Hepatocyte (in vitro differentiated cells): ENCODE results near the gene TJP2.

Experiments used
- EZH2 ChIP-seq: fragments of 200-600 bp; sonication (generic); IDR thresholded peaks from 2 replicates; pipeline ENCODE4 v1.6.1; 2016; ENCODE audit warnings: antibody characterized with exemption, mild to moderate bottlenecking, borderline replicate concordance
- EZH2phosphoT487 ChIP-seq: fragments of 200-600 bp; sonication (generic); IDR thresholded peaks from one replicate; pipeline ENCODE4 v1.6.1; 2018; ENCODE audit warnings: antibody characterized with exemption, mild to moderate bottlenecking, low read depth, moderate library complexity; ENCODE audit not compliant: unreplicated experiment, severe bottlenecking
- TF ChIP-seq, protein P1 (sequence below): fragments of 200-600 bp; sonication (generic); IDR thresholded peaks from 2 replicates; pipeline ENCODE4 v1.5.1; 2016; ENCODE audit warnings: antibody characterized with exemption, mild to moderate bottlenecking; ENCODE audit not compliant: poor library complexity

DNA sequence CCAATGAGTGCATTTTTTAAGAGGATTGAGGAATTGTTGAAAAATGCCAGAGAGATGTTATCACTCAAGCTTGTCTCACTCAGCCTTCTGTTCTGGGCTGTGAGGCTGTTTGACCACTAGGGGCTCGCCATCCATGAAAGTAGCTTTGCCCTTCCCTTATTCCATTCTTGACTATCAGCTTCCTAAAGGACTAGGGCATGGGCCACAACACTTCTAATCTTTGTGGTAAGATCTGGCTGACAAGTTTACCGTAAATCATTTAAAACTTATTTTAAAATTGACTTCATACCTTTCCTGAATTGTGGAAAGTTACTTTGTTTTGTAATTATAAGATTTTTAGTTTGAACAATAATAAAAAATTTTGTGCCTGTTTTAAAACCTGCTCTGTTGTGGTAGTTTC is 49.5 kb downstream of the TJP2 start:
- TF ChIP-seq, protein P1, sequence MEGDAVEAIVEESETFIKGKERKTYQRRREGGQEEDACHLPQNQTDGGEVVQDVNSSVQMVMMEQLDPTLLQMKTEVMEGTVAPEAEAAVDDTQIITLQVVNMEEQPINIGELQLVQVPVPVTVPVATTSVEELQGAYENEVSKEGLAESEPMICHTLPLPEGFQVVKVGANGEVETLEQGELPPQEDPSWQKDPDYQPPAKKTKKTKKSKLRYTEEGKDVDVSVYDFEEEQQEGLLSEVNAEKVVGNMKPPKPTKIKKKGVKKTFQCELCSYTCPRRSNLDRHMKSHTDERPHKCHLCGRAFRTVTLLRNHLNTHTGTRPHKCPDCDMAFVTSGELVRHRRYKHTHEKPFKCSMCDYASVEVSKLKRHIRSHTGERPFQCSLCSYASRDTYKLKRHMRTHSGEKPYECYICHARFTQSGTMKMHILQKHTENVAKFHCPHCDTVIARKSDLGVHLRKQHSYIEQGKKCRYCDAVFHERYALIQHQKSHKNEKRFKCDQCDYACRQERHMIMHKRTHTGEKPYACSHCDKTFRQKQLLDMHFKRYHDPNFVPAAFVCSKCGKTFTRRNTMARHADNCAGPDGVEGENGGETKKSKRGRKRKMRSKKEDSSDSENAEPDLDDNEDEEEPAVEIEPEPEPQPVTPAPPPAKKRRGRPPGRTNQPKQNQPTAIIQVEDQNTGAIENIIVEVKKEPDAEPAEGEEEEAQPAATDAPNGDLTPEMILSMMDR, result peak; percentile 58
- TF ChIP-seq EZH2, result no peak
- no peak for TF ChIP-seq EZH2phosphoT487
